GM19455 (cell line): ENCODE results near the gene GJC2.
A peak's percentile ranks its signal among the peaks of the same experiment; 100 is the strongest.
"Not testable (repeated sequence)": the region's sequence is repeated elsewhere in the genome, so short reads cannot be mapped to it uniquely, and the experiment has no call there.

ENCODE experiments used
- ATAC-seq: cut with Tn5 transposase; IDR thresholded peaks from one replicate; pipeline ENCODE4 v1.9.1; 2021; ENCODE audit not compliant: unreplicated experiment

The GJC2 gene

GRCh38 chr1:228149406-228150119, at the start of gene GJC2:
Gene GJC2 (plus strand): TSS chr1:228149930. CDS start chr1:228157759, 7,829 bp downstream.
- ATAC-seq: no peak

GRCh38 chr1:228100822-228101613, 48.7 kb upstream of the GJC2 start:
- ATAC-seq: no peak

DNA sequence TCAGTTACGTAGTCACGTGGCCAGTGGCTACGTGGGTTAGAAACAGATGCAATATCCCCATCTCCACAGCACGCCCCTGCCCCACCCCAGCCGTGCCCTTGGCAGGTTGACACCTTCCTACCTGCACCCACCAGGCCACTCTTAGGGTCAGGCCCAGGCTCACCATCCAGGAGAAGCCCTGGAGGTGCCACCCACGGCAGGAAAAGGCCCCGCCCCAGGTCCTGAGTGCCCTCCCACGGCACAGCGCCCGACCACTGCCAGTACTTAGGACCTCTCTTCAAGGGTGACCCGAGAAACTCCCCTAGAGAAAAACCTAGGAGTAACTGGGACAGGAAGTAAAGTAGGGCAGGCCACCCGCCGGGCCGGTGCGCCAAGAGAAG, 48.1 kb upstream of the GJC2 start:
- no peak for ATAC-seq

GRCh38 chr1:228101994-228102790, 47.5 kb upstream of the GJC2 start:
- ATAC-seq: peak; percentile 23

DNA sequence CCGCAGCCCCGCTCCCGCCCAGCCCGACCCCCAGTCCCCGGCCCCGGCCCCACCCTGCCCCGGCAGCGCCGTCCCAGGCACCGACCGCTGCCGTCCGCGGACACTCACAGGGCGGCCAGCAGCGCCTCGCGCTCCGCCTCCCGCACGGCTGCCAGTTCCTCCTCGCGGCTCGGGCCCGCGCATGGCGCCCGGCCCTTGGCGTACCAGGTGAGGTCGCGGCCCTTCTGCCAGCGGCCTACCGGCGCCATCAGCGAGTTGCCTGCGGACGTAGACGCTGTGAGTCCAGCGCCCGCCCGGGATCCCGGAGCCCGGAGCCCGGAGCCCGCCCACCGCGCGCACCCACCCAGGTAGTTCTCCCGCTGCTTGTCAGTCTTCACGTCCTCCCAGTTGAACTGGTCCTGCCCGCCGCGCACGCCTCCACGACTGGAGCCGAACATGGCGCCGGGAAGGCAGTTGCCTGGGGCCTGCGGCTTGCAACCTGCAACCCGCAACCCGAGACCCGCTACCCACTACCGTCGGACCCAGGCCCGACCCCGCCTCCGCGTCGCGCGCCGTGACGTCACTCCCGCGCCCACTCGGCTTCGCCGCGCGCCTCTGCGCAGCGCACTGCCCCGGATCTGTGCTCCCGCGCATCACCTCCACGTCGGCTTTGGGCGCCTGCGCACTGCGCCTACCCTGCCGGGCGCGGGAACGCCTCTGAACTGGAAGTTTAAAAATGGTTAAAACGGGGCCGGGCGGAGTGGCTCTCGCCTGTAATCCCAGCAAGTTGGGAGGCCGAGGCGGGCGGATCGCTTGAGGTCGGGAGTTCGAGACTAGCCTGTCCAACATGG, 46.7 kb upstream of the GJC2 start, which contains the start of gene C1orf35:
C1orf35 (minus strand) TSS at position 535 of the 830 bp plus-strand sequence; CDS start at position 437, 98 bp downstream.
- ATAC-seq: peak; percentile 61

GRCh38 chr1:228104526-228105269, 45.0 kb upstream of the GJC2 start:
- ATAC-seq: no peak

DNA sequence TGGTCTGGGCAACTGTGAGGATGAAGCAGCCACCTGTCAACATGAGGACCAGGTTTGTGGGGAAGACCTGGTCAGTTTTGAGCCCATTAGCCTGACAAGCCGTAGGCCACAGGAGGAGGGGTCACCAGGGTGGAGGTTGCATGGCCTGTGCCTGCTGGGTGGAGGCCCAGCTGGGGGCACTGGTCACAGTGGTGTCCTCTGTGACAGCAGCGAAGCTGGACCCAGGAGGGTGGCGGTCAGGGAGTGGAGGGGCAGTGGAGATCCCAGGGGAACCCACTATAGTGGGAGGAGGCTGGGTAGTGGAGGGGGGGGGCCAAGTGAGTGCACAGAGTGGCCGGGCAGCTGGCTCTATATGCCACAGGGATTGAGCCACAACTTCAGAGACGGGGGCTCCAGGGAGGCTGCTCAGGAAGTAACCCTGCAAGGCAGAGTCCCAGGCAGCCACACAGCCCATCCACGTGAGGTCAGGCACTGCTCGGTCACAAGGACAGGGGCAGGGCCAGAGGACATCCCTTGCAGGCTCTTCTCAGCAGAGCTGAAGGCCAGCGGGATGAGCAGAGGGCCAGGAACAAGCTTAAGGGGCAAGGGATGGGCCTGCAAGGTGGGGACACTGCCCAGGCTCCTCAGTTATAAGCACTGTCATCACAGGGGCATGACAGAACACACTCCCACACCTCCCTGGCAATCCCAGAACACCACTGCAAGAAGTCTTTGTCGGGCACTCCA, 44.3 kb upstream of the GJC2 start:
- no peak for ATAC-seq

GRCh38 chr1:228105996-228106799, 43.5 kb upstream of the GJC2 start:
- no peak for ATAC-seq

- no peak for ATAC-seq
Observed at GRCh38 chr1:228106800-228107054, 43.0 kb upstream of the GJC2 start.

GRCh38 chr1:228107636-228108035, 42.1 kb upstream of the GJC2 start:
- no peak for ATAC-seq

GRCh38 chr1:228108055-228108690, 41.6 kb upstream of the GJC2 start:
- ATAC-seq: no peak

GRCh38 chr1:228108742-228109072, 41.0 kb upstream of the GJC2 start:
- no peak for ATAC-seq

- peak; percentile 93 for ATAC-seq
Observed at GRCh38 chr1:228109073-228109961, 40.4 kb upstream of the GJC2 start, which contains the start of gene MRPL55. Gene MRPL55 (minus strand): TSS chr1:228109299. CDS start chr1:228108260, 1,039 bp downstream.

- ATAC-seq: no peak
Observed at GRCh38 chr1:228109962-228110488, 39.7 kb upstream of the GJC2 start.

DNA sequence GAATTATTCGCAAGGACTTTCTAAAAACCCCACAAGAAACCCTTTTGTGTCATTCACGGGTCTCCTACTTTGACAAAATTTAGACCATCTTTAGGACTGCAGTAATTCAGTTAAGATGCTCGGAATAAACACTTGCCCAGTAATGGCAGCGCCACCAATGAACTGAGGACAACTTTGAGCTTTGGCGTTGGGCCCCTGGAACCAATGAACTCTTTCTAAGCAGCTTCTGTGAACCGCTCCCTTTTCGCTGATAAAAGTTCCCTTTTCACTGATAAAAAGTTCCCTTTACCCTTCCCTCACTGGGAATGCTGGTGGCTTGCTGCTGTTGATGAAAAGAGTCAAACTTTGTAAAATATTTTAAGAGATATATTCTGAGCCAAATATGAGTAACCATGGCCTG, 39.2 kb upstream of the GJC2 start:
- ATAC-seq: no peak

- not testable (repeated sequence) for ATAC-seq
Observed at GRCh38 chr1:228111315-228111714, 38.4 kb upstream of the GJC2 start.

- no peak for ATAC-seq
Observed at GRCh38 chr1:228112167-228112566, 37.6 kb upstream of the GJC2 start.
